Renal cortical epithelial cell (primary cell): ENCODE measurements around the gene DST. TPM values are rescaled to one million over a fixed set of nuclear protein-coding genes. Genes with fewer than 3 reads are reported as not detected.
"Not testable (repeated sequence)": the region's sequence is repeated elsewhere in the genome, so short reads cannot be mapped to it uniquely, and the experiment has no call there.

Experiments used
- DNase-seq: peaks from one replicate; pipeline ENCODE4 v3.0.0-alpha.2; 2011; ENCODE audit warnings: low read depth
- total RNA-seq: library from RNA; depleted of rRNA; stranded (reverse); fragments of >200 nt; gene quantifications from 2 replicates; pipeline ENCODE4 v1.2.3, GENCODE V29; 2014

Gene DST
- total RNA-seq, 1 donor from 2014 or later: 419 TPM

DNA sequence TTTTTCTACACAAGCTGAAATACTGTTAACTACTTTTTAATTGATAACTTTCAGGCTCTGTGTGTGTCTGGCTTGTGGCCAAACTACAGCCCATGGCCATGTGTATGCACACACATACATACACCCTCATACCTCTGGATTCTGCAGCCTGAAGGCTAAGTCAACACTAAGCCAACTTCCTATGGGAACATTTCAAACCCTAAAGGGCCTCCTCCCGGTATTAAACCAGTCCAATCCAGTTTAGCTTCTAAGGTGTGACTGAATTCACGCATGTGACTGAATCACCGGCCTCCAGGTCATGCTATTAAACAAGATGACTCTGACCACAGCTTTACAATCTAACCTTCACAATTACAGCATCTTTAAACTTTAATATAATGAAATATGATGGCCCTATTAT, 20.7 kb upstream of the DST start:
- peak; percentile 96 for DNase-seq

DNA sequence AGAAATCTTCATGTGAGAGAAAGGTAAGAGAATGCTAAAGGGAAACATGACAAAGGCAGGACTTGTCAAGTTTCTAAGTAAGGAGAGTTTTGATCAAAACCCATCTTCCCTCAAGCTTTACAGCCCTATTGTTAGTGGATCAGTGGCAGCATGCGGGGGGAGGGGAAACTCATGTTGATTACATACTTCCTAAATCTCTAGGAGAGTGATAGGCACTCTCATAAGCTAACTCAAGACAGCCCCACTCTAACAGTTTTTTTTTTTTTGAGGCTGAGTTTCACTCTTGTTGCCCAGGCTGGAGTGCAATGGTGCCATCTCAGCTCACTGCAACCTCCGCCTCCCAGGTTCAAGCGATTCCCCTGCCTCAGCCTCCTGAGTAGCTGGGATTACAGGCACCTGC, 18.6 kb upstream of the DST start:
- DNase-seq: not testable (repeated sequence)

DNA sequence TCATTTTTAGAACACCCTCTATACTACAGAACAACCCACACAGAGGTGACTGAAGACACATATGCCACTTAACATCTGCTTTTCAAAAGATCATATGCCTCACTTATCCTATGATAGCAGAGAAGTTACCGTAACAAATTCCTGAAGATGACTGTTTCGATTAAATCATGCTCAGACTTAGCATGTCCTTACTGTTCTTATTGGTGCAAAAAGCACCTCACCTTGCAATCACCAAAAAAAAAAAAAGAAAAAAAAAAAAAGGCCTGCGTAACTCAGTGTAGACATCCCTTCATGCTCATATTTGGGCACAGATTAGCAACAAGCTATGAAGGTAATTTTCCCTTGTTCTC, 17.7 kb upstream of the DST start:
- no peak for DNase-seq

DNA sequence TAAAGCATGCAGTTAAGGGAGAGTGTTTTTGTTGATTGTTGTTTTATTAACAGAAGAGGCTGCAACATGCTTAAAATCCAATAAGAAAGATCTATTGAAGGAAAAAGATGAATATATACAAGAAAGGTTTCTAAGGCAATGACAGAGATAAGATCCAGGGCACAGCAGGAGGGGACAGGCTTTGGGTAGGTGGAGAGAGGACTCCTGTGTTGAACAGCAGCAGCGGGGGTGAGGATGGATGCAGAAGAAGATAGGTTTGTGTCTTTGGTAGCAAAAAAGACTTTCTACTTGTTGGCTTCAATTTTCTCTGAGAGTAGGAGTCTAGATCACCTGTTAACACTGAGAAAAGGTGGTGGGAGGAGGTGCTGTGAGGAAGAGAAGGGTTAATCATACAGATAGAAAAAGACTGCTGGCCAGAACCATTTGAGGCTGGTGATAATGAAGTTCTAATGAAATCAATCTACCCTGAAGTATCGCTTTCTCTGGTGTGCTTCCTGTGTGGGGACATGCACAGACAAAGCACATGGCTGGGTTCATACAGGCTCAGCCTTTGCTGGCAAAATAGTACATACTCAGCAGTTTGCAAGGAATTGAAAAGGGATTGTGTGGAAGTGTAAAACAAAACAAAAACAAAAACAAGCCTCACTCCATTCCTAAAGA, 17.2 kb upstream of the DST start:
- DNase-seq: no peak

DNA sequence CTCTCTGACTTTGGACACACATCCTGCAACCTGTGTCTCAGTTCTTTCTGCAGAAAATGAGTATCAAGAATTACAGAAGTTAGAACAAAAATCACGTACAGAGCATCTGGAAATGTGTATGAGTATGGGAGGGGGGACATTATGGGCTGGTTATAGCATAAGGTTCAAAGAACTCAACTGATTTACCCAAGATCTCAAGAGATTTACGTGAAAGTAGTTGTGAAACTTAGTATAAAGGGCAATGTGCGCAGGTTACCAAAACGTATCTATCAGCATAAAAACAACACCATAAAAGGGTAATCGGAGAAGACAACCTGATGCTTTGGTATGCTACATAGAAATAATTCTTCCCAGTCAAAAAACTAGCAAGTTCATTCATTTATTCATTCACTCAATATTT, 15.6 kb upstream of the DST start:
- no peak for DNase-seq

DNA sequence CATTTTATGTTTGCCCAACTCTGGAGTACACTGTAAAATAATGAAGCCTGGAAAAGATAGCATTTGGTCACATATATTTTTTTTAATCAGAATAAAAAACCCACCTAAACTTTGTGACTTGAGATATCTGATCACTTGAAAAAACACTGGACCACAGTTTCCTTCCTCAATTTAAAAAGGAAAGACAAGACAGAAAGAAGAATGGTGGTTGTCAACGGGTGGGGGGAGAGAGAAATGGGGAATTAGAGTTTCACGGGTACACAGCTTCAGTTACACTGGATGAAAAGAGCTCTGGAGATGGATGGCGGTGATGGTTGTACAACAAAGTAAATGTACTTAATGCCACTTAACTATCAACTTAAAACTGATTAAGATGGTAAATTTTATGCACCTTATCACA, 14.7 kb upstream of the DST start:
- no peak for DNase-seq

DNA sequence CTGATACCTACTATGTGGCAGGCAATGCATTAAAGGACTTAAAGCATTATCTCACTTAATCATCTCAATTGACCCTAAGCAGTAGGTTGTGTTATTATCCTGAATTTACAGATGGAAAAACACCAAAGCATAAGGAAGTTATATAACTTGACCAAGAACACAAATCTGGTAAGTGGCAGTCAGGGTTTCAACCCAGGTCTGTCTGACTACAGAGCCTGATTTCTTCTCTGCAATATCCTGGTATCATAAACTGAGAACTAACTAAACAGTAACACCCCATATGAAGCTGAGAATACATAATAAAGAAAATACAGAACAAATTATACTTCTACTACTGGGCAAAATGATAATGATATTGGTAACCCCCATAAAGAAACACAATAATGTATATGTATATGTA, 13.8 kb upstream of the DST start:
- DNase-seq: no peak

DNA sequence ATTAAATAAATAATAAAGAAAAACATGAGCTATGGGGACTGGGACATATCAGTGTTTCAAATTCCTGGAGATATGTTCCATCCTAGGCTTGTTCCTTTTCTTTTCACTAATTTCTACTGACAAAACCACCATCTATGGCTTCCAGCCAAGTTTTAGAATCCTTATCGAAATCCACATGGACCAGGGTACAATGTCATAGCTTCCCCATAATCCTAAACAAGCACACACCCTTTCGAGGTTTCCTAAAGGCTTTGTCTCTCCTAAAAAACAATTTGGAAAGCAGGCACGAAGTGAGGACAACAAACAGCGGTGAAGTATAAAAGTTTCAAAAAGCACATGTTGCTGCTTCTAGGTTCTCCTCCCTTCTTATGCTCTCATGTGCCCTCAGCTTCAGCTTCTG, 13.3 kb upstream of the DST start:
- DNase-seq: no peak

DNA sequence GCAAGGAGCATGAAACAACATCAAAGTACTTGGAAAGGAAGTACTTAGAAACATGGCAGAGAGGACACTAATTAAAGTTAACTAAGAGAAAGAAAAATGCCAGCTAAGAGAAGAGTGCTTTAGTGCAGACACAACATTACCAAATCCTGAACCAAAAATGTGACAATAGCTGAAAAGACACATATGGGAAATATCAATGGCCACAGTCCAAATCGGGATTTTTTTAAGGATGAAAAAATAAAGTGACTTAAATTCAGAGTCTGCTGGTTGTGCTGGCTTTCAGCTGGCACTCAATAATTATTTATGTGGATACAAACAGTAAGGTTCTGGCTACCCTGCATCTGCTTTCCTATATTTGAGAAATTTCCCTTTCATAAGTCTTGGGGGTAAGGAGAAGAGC, 12.6 kb upstream of the DST start:
- no peak for DNase-seq

DNA sequence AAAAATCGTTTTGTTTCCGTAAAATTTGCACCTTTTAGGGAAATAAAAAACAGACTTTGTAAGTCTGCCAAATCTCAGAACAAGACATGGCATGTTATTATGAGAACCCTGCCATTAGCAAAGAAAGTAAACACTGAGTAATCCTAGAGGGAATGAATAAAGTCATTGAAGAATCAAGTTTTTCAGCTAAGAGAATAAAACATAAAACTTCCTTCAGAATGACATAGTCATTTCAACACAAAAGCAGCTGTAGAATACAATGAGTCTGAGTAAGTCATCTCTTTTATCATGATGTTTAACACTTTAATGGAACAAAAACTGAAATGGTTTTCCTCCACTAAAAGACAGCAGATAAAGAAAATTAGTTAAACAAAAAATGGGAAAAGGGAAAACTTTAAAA, 10.3 kb upstream of the DST start:
- peak; percentile 96 for DNase-seq

DNA sequence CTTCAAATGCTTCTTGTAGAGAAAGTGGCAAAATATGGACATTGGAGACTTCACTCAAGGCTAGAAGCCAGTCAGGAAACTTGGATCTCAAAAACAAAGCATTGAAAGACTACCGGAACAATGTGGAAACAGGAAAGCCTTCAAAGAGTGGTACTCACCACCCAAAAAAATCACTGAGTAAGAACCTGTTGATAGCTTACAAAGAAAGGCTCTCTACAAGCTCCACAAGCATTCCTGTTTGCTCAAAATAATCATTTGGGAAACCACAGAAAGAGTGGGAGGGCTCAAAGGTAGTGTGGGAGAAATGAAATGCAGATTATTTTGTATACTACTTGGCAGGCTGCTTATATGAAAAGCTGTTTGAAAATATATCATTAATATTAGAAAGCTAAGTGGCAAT, 9.5 kb upstream of the DST start:
- peak; percentile 84 for DNase-seq

DNA sequence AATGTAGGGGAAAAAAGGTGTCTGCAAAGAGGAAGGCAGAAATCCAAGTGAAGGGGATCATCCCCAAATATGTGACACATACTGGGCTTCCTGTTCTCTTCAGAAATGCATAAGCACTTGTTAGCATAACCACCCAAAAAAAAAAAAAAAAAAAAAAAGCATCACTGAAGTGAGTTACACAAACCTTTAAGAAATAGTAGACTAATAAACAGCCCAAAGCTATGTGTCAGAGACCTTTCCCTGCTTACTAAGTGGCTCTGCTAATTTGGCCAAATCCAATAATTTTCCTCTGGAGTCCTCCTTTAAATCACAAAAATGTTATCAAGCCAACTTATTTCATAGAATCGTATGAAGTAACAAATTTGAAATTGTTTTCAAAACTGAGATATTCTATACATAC, 7.5 kb upstream of the DST start:
- no peak for DNase-seq

DNA sequence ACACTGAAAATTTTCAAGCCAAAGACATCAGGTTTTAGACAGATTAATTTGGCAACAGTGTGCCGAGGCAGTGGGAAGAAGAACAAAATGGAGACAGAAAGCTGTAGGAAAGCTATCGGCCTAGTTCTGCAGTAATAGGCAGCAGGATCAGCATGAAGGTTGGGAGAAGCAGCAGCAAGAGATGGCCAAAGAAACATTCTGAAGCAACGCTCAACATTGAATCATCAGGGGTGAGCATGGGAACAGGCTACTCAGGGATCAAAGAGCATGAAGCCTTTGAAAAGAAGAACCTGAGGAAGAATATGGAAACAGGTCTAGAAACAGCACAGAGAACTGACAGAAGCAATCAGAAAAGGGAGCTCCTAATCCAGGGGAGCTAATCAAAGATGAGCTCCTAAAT, 7.1 kb upstream of the DST start:
- peak; percentile 47 for DNase-seq

DNA sequence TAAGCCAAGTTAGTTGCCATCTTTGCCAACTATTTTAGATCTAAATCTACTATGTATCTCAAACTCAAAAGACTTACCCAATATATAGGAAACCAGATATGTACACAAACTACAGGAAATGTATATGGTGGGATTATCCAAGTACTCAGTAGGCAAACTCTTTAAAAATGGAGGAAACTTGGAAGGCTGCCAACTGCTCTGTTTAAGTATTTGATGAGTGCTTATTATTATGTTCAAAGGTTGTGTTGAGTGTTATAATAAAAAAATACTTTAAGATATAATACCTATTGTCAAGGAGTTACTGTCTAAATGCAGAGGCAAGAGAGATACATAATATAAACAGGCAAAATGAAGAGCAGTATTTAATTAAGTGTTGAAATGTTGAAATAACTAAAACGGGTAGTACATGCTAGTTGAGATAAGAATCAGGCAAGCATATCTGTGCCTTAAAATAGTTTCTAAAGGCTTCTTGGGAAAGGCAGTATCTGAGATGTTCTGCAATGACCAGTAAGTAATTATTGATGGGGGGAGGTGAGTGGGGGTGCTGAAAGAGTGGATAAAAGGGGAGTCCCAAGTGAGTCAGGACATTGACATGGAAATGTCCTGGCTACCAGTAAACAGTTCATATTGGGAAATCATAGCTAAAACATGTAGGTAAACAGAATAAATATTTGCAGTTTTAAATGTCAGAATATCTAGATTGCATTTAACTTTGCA, 6.5 kb upstream of the DST start:
- peak; percentile 61 for DNase-seq

DNA sequence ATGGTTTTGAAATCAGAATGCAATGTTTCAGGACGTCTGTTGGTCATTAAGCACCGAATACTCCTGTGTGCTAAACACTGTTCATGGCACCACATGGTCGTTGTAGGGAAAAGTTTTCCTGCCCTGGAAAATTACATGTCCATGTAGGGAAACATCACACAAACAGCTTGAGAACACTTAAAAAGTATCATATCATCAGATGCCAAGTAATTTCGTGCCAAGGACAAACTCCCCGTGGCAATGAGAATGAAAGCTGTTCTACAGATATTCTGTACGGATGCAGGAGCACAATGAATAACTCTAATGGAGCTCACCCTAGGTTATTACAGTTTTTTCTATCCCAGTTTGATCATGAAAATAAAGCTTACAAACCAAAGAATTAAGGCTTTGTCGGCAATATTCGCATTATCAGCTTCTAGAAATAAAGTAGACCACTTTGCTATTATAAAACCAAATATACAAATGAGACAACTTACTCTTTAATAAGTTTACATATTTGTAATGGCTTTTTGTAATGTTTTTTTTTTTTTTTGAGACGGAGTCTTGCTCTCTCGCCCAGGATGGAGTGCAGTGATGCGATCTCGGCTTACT, 4.6 kb upstream of the DST start:
- no peak for DNase-seq

DNA sequence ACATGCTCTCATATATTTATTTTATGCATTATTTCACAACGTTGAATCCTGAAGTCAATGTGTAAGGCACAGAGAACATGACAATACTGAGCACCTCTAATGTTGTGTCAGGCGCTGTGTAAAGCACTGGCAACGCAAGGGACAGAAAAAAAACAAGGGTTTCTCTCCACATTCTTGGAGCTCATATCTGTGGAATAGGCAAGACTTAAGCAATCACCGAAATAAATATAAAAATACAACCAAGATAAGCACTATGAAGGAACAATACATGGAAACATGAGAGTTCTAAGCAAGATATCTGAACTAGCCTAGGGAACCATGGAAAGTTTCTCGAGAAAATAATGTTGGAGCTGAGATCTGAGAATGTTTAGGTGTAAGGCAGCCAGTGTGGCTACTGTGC, 1.7 kb upstream of the DST start:
- DNase-seq: no peak

DNA sequence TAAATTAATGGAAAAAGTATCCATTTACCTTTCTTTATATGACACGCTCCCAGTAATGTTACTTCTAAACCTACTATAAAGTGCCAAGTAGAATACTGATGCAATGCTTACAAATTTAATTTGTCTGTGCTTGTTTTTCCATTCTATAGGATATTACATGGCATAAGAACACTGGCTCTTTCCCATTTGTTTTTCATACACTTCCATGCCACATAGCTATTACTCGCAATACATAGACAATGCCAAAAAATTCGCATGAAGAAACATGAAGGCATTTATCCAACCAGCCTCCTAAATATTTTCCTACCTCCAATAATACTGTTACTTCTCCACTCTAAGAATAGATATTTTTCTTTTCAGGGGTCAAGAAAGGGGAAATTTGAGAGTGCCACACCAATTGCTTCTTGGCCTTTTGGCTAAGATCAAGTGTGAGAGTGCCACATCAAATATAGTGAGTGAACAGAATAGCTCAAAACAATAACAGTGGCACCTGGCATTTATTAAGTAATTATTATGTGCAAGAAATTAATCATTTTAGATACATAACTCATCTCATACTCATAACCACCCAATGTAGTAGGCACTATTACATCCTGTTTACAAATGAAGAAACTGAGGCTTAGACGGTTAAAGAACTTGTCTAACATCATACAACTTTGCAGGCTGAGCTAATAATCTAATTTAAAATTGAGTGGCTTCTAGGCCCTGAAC, 845 bp upstream of the DST start:
- DNase-seq: no peak

DNA sequence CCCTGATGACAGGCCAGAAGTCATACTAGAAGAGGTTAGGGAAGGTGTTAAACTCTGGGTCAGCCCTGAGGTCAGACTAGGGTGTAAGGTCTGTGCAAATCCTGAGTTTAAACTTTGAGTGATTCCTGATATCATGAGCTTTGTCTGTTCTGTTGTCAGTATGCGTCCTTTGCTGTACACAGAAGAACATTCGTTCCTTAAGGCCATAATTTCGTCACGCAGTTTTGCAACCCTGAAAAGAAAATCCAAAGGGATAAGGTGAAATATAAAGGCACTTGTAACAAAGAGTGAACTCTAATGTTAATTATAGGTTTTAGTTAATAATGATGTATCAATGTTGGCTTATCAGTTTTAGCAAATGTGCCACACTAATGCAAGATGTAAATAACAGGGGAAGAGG, 2.3 kb downstream of the DST start:
- no peak for DNase-seq

DNA sequence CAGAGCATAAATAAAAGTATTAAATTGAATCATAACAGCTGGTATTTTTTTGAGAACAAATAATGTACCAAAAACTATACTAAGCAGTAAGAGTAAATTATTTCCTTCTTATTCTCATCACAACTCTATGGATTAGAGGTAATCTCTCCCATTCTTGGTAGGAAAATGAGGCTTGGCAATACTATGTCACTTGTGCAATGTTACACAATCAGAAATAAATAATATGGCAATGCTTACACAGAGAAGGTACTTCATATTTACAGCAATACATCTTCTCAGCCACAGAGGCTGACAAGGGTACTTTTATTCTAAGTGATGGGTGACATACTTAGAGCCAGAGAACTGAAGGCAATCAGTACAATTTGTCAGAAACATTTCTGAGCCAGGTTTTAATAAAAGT, 3.9 kb downstream of the DST start:
- no peak for DNase-seq

DNA sequence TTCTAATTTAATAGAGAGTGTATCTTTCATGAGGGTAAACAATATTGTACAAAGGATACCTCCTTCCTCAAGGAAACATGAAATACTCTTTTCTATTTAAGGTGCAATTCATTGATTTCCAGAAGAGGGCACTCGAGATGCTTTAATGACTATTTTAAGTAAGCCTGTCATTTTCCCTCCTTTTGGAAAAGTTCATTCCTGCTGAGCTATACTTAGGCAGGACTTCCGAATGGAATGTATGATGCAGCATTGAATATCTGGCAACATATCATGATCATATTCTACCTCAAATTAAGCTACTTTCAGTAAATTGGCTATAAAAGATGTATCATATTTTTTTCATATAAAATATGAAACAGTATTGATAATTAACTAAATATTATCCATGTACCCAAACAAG, 5.0 kb downstream of the DST start:
- peak; percentile 84 for DNase-seq

DNA sequence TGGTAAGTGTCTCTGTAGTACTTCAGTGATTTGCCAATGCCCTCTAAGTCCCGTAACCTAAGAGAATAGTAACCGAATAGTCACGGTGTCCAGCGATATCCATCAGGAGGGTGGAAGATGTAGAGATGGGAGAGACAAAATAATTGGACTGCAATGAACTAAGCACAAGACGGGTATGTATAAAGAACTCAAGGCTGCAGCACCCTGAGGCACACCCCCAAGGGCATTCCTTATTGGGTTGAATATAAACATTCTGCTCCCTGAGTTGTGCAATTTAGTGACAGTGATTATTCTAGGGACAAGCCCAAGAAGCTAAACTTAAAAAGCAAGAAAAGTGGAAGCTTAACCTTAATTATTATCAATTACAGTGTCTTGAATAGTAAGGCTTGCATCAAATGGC, 14.6 kb downstream of the DST start:
- DNase-seq: no peak

DNA sequence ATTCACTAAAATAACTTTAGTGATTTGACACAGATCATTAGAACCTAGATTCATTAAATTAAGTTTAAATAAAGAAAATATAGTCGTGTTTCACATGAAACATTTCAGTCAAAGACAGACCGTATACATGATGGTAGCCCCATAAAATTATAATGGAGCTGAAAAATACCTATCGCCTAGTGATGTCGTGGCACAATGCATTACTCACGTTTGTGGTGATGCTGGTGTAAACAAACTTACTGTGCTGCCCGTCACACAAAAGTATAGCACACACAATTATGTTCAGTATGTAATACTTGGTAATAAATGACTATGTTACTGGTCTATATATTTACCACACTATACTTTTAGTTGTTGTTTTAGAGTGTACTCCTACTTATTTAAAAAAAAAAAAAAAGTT, 17.3 kb downstream of the DST start:
- DNase-seq: no peak

DNA sequence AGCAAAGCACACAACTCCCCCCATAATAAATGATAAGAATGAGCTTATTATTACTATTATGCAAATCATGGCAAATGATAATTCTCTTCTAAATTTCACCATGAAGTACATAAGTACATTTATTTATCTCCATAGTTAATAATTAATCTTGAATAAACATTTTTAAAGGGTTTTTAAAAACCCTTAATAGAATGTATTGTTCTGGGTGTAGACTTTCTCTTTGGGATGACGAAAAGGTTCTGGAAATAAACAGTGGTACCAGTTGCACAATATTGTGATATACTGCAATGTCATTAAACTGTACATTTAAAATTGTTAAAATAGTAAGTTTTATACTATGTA, 18.0 kb downstream of the DST start:
- no peak for DNase-seq
